Measurements from ENCODE around the gene GPRC5C.

GPRC5C gene

GRCh38 chr17:74407384-74407783, 24.5 kb upstream of the GPRC5C start:
- DNase-seq: no peak

GRCh38 chr17:74408262-74408661, 23.6 kb upstream of the GPRC5C start:
- DNase-seq: no peak

- DNase-seq: no peak
These were observed 23.1 kb upstream of the GPRC5C start for GRCh38 chr17:74408815-74409214.

GRCh38 chr17:74410001-74410443, 21.9 kb upstream of the GPRC5C start:
- no peak for DNase-seq

DNA sequence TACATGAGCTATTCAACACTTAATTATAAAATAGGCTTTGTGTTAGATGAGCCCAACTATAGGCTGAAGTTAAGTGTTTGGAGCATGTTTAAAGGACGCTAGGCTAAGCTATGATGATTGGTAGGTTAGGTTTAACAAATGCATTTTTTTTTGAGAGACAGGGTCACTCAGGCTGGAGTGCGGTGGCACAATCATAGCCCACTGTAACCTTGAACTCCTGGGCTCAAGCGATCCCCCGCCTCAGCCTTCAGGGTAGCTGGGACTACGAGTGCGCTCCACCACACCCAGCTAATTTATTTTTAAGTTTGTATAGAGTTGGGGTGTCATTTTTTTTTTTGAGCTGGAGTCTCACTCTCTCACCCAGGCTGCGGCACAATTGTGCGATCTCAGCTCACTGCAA, 19.3 kb upstream of the GPRC5C start:
- DNase-seq: no peak

DNA sequence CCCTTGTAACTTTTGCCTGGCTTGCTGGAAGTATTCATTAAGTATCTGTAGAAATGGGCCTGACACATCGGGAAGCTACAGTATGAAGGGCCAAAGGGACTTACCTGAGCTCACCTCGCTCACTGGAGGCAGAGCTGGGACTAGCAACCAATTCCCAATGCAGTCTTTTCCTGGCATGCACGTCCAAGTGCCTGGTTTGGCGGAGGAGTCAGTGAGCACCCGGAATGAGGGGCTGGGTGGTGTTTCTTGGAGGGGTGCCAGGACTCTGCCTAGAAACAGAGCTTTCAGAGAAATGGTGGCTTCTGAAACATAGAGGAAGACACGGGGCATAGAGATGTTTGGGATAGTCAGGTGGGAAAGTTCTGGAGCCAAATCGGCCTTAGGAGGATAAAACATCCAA, 18.4 kb upstream of the GPRC5C start:
- no peak for DNase-seq

GRCh38 chr17:74414510-74414909, 17.4 kb upstream of the GPRC5C start:
- no peak for DNase-seq

DNA sequence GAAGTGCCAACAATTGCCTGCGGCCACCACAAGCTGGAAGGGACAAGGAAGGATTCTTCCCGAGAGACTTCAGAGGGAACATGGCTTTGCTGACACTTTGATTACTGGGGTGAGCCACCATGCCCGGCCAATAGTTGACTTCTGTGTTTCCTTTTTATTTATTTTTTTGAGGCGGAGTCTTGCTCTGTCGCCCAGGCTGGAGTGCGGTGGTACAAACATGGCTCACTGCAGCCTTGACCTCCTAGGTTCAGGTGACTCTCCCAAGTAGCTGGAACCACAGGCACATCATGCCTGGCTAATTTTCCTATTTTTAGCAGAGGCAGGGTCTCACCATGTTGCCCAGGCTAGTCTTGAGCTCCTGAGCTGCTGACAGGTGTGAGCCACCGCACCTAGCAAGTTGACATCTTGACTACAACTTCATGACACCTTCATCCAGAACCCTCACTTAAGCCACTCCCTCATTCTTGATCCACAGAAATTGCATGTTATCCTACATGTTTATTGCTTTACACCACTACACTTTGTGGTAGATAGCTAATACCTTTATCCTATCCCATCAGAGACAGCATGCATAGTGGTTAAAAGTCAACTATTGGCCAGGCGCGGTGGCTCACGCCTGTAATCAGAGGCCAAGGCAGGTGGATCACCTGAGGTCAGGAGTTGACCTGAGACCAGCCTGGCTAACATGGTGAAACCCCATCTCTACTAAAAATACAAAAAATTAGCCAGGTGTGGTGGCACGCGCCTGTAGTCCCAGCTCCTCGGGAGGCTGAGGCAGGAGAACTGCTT, 16.1 kb upstream of the GPRC5C start:
- no peak for DNase-seq

DNA sequence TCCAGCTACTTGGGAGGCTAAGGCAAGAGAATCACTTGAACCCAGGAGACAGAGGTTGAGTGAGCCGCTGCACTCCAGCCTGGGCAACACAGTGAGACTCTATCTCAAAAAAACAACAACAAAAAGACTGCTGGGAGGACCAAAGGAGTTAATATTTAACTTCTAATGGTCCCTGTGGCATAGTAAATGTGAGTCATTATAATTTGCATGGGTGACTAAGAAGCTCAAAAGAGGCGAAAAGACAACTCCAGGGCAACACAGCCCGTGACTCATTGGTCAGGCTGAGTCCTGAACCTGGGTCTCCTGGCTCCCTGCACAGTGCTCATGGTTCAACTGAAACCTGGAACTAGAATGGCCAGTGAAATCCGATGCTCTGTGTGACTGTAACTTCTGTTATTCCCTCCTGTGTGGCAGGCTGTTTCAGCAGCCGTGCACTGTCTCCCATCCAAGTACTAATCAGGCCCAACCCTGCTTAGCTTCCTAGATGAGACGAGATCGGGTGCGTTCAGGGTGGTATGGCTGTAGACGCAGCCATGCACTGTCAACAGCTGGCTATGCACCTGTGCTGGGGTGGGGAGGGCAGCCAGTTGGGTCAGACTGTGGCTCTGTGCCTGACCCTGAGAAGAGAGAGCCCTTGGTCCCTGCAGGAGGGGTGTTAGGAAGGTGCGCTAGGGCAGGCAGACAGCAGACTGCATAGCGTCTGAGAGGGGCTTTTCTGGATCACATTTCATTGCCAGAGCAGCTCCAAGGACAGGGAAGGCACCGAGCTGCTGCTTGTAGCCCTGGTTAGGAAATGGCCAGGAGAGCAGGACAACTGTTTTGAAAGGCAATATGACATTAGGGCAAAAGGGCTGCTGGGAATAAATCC, 14.5 kb upstream of the GPRC5C start:
- DNase-seq: no peak

DNA sequence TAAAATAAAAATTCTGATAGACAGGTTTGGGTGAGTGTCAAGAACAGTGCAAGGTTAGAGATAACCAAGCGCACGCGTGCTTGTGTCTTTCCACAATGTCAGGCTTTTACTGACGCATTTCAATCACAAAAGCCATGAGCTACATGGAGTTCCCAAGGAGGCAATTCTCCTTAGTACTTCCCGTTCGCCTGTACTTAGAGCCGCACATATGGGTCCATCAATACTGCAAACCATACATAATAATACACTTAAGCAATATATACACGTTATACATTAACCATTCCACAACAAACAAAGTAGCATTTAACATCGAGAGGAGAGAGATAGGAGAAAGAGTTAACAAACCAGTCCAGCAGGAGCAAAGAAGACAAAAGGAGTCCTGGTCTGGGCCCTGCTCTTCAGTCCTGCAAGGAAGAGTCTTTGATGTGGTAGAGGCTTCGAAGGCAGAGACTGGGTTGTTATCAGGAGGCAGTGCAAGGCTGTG, 11.9 kb upstream of the GPRC5C start:
- DNase-seq: no peak

DNA sequence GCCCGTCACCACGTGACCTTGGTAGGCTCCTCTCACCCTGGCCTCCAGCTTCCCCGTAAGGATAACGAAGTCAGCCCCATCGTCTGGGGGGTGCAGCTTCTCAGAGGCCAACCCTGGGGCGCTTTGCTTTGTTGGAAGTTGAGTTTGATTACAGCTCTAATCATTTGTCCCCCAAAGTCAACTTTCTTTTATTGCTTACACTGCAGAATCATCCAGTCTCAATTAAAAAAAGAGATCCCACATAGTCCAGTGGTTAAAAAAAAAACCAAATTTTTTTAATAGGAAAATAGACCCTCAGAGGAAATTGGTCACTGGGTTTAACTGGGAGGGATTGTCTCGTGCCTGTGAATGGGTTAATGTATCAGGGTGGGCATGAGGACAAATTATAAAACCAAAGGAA, 7.8 kb upstream of the GPRC5C start:
- no peak for DNase-seq

- no peak for DNase-seq
These were observed 7.2 kb upstream of the GPRC5C start for GRCh38 chr17:74424657-74425056.

GRCh38 chr17:74426551-74427047, 5.3 kb upstream of the GPRC5C start:
- DNase-seq: no peak

GRCh38 chr17:74427048-74427762, 4.7 kb upstream of the GPRC5C start:
- DNase-seq: no peak

- no peak for DNase-seq
These were observed 4.1 kb upstream of the GPRC5C start for GRCh38 chr17:74427763-74428153.

DNA sequence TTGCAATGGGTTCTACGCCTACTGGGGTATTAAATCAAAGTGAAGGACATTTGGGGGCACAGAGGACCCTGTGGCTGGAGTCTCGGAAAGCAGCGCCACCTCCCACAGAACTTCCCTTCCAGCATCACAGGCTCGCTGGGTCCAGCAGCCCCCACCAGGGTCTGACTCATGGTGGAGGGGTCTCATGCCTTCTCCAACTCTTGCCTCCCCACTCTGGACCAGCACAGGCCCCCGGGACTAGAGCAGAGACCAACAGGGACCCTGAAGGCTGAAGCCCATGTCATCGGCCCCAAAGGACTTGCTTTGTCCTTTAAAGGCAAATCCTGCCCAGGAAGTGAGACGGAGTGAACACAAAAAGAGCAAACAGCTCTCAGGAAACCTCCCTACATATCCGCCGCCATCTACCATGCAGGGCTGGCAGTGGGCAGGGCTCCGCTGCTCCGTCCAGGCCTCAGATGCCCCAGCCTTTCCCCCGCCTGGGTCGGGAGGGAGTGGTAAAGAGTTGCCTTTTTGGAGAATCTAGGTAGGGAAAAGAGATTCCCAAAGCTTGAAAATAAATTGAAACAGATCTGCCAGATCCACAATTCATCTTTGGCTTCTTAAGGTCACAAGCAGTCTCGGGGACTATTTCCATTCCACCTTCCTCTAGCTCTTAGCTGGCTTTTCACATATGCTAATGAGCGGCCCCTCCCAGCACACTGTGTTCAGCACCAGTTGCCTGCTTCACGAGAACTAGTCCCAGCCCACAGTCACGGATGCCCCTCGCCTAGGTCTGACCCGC, 2.1 kb upstream of the GPRC5C start:
- no peak for DNase-seq

DNA sequence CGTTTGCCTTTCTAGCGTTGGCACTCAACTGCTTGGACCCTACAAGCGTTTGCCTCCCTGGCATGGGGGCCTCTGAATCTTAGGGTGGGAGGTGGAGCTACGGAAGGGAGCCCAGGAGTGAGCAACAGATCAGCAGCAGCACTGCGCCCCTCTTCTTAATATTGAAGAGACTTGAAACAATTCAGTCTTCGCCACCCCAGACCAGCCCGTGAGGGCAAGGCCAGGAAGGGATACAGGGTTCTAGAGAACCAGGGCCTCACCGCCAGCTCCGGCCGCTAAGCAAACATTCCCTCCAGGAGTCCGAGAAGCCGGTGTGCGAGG, 1.5 kb upstream of the GPRC5C start:
- no peak for DNase-seq

DNA sequence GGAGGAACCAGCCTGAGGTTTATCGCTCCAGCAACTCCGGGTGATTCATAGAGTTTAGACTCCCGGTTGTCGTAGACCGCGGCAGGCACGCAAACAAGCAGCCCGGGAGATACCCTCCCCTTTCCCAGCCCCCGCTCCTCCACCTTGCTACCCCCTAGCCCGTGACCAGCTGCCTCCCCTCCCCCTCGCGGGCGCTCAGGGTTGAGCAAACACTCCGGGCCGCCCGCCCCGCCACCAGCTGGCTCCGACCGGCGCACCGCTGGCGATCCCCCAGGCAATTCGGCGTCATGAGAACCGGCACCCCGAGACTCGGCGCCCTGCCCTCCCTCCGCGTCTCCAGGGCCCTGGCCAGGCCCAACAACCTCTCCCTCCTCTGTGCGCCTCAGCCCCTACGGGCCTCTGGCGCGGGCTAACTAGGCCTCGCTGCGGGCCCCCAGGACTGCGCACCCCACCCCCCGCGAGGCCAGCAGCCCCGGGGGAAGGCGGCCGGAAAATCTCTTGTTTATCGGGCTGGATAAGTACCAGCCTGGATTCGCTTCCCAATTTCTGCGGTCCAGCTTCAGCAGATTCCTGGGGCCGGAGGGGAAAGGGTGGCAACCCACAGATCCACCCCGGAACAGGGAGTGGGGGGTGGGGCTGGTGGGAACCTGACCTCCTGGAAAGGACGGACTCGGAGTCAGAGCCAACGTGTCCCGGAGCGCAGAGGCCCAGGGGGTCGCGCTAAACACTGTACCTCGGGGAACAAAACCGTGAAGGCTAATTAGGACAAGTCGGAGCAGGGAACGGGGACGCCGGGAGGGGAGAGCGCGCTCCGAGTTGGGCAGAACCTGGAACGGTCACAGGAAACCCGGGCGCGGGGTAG, 951 bp upstream of the GPRC5C start:
- no peak for DNase-seq

DNA sequence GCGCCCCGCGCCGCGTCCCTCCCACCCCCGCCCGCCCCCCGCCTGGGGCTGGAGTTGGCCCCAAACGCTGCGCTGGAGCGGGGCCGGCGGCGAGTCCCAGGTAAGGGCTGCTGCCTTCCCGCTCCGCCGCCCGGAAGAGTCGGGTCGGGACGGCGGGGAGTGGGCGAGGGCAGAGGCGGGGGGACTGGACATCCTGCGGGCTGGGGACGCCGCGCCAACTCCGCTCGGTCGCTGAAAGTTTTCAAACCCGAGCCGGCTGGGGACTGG, 469 bp downstream of the GPRC5C start:
- no peak for DNase-seq

DNA sequence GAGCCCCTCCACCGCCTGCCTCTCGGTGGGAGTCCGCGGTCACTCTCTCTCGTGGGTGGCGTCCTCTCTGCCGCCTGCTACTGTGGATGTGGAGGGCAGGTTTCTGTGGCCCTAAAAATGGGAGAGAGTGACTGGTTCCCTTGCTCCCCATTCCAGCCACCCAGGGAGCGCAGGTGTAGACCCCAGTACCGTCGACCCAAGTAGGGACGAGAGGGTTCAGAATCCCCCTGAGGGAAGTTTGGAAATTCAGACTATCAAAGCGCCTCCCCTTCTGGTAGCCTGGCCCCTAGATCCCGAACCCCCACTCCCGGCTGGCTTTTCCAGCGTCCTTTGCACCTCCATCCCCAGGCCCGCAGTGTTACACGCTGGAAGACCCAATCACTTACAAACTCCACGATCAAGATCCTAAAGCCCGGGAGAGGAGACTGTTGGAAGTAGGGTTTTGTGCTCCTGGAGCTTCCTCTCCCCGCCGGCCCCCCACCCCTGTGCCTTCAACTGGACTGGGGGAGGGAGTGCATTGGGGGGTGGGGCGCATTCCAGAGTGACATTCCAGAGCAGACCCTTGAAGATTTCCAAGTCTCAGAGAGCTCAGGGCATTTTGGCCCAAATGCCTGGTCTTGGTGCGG, 991 bp downstream of the GPRC5C start:
- no peak for DNase-seq

DNA sequence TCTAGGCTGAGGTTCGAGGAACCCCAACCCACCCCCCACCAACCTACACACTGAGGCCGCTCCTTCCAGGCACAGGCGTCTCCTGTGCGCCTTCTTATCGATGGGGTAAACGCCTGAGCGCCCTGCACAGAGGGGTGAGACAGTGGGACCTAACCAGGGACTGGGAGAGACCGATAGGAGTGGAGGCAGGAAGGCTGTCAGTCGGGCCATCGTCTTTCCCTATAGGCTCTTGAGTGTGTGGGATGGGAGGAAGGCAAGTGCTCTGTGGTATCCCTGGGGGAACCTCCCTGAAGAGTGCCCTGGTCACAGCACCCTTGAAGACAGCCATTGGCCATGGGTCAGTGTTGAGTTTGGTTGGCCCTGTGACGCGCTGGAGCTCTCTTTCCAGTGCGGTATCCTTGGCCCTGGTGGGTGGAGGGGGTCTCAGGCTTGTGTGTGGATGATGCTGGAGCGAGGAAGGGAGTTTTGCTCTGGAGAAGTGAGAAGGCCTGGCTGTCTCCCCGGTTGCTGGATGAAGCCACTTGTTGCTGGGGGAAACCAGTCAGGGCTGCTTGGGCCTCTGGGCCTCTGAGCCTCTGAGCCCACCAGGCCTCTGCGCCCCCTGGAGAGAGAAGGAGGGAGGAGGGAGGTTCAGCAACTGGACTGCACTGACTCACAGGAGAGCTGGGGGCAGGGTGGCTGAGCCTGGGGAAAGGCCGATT, 1.7 kb downstream of the GPRC5C start:
- DNase-seq: no peak

Measured in activated naive CD4-positive, alpha-beta T cell treated with anti-CD3 and anti-CD28 coated beads, Interleukin-2, amount 50 U/mL, for 16 hours (primary cell).